WTC11 (cell line): Measurements from ENCODE around the gene NTMT1. TPM values are rescaled to one million over a fixed set of nuclear protein-coding genes. Genes with fewer than 3 reads are reported as not detected.
A peak's percentile ranks its signal among the peaks of the same experiment; 100 is the strongest.

Source experiments
- ATAC-seq: fragments of 200-7000 bp; cut with Tn5 transposase; 2 replicates; pipeline ENCODE4 v1.10.0; 2021; ENCODE audit warnings: mild to moderate bottlenecking, moderate library complexity
- CTCF ChIA-PET: fragments of 300-600 bp; sonication (Branson Sonifier 250); formaldehyde crosslinking; loops from one replicate; lab custom pipeline; 2021; ENCODE audit warnings: antibody characterized with exemption; lab: Charles Lee
- POLR2A ChIA-PET: fragments of 350-600 bp; sonication (Branson Sonifier 250); formaldehyde crosslinking; loops from one replicate; lab custom pipeline; 2021; ENCODE audit warnings: antibody characterized with exemption; lab: Charles Lee
- DNase-seq: peaks from one replicate; pipeline ENCODE4 v3.0.0; 2021; ENCODE audit warnings: low spot score
- H3K27ac Mint-ChIP-seq: 2 replicates; pipeline ENCODE4 v1.8.0; 2021; ENCODE audit warnings: mixed read lengths
- H3K27me3 Mint-ChIP-seq: 2 replicates; pipeline ENCODE4 v1.8.0; 2021; ENCODE audit warnings: low read depth, mild to moderate bottlenecking, moderate library complexity, mixed read lengths
- H3K36me3 Mint-ChIP-seq: 2 replicates; pipeline ENCODE4 v1.8.0; 2021; ENCODE audit warnings: mixed read lengths
- H3K4me1 Mint-ChIP-seq: 2 replicates; pipeline ENCODE4 v1.8.0; 2022; ENCODE audit warnings: mixed read lengths
- H3K4me3 Mint-ChIP-seq: 2 replicates; pipeline ENCODE4 v1.8.0; 2021; ENCODE audit warnings: mild to moderate bottlenecking, moderate library complexity, mixed read lengths
- H3K9me3 Mint-ChIP-seq: 2 replicates; pipeline ENCODE4 v1.8.0; 2021; ENCODE audit warnings: mixed read lengths
- ATF1 ChIP-seq: sonication (generic); formaldehyde crosslinking; IDR thresholded peaks from 2 replicates; pipeline ENCODE4 v1.8.1; 2023; ENCODE audit warnings: mild to moderate bottlenecking, moderate library complexity, missing genetic modification reagents
- ESRRA ChIP-seq: sonication (generic); formaldehyde crosslinking; IDR thresholded peaks from 2 replicates; pipeline ENCODE4 v1.8.1; 2022; ENCODE audit warnings: mild to moderate bottlenecking, missing genetic modification reagents, borderline replicate concordance
- FOXP1 ChIP-seq: sonication (generic); formaldehyde crosslinking; IDR thresholded peaks from 2 replicates; pipeline ENCODE4 v1.8.0; 2022; ENCODE audit warnings: missing genetic modification reagents, mild to moderate bottlenecking, moderate library complexity, borderline replicate concordance
- GABPB1 ChIP-seq: sonication (generic); formaldehyde crosslinking; IDR thresholded peaks from 2 replicates; pipeline ENCODE4 v1.8.1; 2023; ENCODE audit warnings: mild to moderate bottlenecking, missing genetic modification reagents
- NFATC4 ChIP-seq: fragments of 250-450 bp; sonication (Bioruptor Pico); IDR thresholded peaks from 2 replicates; pipeline ENCODE4 v1.9.0; 2021; ENCODE audit warnings: mild to moderate bottlenecking
- ZNF423 ChIP-seq: fragments of 250-450 bp; sonication (Bioruptor Pico); IDR thresholded peaks from 2 replicates; pipeline ENCODE4 v2.1.2; 2022; ENCODE audit warnings: mild to moderate bottlenecking, moderate library complexity
- total RNA-seq: library from RNA; stranded (reverse); gene quantifications from 3 replicates; pipeline ENCODE4 v1.2.3, GENCODE V29; 2021
- TF ChIP-seq, protein P1 (sequence below): sonication (generic); formaldehyde crosslinking; IDR thresholded peaks from 2 replicates; pipeline ENCODE4 v1.8.1; 2022; ENCODE audit warnings: low read depth, missing genetic modification reagents, borderline replicate concordance
- TF ChIP-seq, protein P2 (sequence below): sonication (generic); formaldehyde crosslinking; conservative IDR thresholded peaks from 2 replicates; pipeline ENCODE4 v1.8.1; 2023; ENCODE audit warnings: mild to moderate bottlenecking, low read depth, missing genetic modification reagents, moderate library complexity
- TF ChIP-seq, protein P3 (sequence below): sonication (generic); formaldehyde crosslinking; IDR thresholded peaks from 2 replicates; pipeline ENCODE4 v1.8.1; 2023; ENCODE audit warnings: mild to moderate bottlenecking, missing genetic modification reagents, moderate library complexity
- TF ChIP-seq, protein P4 (sequence below): sonication (generic); formaldehyde crosslinking; IDR thresholded peaks from 2 replicates; pipeline ENCODE4 v1.8.0; 2023; ENCODE audit warnings: mild to moderate bottlenecking, missing genetic modification reagents
- TF ChIP-seq, protein P5 (sequence below): sonication (generic); formaldehyde crosslinking; IDR thresholded peaks from 2 replicates; pipeline ENCODE4 v1.8.0; 2022; ENCODE audit warnings: mild to moderate bottlenecking, missing genetic modification reagents
- TF ChIP-seq, protein P6 (sequence below): sonication (generic); formaldehyde crosslinking; IDR thresholded peaks from 2 replicates; pipeline ENCODE4 v1.8.0; 2022; ENCODE audit warnings: mild to moderate bottlenecking, missing genetic modification reagents

The NTMT1 gene
- total RNA-seq, 1 experiment from 2014 or later, result 71.1 TPM

DNA sequence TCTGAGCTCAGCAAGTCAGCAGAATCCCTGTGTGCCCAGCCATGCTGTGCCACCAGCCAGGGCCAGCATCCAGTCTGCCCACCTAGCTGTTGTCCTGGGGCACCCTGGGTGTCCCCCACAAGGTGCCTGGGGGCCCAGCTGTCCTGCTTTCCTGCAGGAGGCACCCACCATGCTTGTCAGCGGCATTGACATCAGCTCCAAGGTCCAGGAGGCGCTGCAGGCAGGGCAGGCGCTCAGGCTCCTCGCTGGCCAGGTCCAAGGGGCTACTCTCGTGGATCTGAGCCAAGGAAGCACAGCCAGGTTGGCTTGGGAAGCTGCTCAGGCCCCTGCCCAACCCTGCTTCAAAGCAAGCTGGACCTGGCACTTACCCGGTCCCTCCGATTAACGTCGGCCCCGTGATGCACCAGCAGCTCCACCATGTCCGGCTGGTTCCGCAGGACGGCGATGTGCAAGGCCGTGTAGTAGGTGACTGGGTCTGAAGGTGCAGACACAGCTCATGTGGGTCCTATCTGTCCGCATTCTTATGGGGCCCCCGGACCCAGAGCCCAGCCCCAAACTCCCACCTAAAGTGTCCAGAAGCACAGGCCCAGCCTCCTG is 13.2 kb downstream of the NTMT1 start (continued):
- TF ChIP-seq, protein P1, sequence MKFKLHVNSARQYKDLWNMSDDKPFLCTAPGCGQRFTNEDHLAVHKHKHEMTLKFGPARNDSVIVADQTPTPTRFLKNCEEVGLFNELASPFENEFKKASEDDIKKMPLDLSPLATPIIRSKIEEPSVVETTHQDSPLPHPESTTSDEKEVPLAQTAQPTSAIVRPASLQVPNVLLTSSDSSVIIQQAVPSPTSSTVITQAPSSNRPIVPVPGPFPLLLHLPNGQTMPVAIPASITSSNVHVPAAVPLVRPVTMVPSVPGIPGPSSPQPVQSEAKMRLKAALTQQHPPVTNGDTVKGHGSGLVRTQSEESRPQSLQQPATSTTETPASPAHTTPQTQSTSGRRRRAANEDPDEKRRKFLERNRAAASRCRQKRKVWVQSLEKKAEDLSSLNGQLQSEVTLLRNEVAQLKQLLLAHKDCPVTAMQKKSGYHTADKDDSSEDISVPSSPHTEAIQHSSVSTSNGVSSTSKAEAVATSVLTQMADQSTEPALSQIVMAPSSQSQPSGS (CRISPR knock-in tag), result no peak
- TF ChIP-seq ATF1 (CRISPR knock-in tag) (no peak), ZNF423 (no peak), NFATC4 (CRISPR knock-in tag) (no peak)
- TF ChIP-seq, protein P2, sequence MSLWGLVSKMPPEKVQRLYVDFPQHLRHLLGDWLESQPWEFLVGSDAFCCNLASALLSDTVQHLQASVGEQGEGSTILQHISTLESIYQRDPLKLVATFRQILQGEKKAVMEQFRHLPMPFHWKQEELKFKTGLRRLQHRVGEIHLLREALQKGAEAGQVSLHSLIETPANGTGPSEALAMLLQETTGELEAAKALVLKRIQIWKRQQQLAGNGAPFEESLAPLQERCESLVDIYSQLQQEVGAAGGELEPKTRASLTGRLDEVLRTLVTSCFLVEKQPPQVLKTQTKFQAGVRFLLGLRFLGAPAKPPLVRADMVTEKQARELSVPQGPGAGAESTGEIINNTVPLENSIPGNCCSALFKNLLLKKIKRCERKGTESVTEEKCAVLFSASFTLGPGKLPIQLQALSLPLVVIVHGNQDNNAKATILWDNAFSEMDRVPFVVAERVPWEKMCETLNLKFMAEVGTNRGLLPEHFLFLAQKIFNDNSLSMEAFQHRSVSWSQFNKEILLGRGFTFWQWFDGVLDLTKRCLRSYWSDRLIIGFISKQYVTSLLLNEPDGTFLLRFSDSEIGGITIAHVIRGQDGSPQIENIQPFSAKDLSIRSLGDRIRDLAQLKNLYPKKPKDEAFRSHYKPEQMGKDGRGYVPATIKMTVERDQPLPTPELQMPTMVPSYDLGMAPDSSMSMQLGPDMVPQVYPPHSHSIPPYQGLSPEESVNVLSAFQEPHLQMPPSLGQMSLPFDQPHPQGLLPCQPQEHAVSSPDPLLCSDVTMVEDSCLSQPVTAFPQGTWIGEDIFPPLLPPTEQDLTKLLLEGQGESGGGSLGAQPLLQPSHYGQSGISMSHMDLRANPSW (CRISPR knock-in tag), result no peak
- TF ChIP-seq, protein P3, sequence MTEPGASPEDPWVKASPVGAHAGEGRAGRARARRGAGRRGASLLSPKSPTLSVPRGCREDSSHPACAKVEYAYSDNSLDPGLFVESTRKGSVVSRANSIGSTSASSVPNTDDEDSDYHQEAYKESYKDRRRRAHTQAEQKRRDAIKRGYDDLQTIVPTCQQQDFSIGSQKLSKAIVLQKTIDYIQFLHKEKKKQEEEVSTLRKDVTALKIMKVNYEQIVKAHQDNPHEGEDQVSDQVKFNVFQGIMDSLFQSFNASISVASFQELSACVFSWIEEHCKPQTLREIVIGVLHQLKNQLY, result no peak

DNA sequence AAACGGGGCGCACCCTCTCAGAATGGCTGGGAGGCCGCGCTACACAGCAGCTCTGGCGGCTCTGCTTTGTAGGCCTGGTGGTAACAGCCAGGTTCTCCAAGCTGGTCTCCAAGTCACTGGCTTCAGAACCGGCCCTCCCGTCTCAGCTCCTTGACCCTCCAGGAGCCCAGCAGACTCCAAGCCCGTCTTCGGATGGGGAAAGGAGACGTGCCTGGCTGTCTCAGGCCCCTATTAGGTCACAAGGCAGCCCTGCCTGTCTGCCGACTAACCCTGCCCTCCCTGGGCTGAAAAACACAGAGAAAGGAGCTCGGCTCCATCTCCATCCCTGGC is 13.8 kb downstream of the NTMT1 start:
- TF ChIP-seq FOXP1 (no peak), GABPB1 (CRISPR knock-in tag) (no peak), ESRRA (CRISPR knock-in tag) (no peak)
- TF ChIP-seq, protein P4, sequence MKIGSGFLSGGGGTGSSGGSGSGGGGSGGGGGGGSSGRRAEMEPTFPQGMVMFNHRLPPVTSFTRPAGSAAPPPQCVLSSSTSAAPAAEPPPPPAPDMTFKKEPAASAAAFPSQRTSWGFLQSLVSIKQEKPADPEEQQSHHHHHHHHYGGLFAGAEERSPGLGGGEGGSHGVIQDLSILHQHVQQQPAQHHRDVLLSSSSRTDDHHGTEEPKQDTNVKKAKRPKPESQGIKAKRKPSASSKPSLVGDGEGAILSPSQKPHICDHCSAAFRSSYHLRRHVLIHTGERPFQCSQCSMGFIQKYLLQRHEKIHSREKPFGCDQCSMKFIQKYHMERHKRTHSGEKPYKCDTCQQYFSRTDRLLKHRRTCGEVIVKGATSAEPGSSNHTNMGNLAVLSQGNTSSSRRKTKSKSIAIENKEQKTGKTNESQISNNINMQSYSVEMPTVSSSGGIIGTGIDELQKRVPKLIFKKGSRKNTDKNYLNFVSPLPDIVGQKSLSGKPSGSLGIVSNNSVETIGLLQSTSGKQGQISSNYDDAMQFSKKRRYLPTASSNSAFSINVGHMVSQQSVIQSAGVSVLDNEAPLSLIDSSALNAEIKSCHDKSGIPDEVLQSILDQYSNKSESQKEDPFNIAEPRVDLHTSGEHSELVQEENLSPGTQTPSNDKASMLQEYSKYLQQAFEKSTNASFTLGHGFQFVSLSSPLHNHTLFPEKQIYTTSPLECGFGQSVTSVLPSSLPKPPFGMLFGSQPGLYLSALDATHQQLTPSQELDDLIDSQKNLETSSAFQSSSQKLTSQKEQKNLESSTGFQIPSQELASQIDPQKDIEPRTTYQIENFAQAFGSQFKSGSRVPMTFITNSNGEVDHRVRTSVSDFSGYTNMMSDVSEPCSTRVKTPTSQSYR, result no peak
- TF ChIP-seq, protein P5, sequence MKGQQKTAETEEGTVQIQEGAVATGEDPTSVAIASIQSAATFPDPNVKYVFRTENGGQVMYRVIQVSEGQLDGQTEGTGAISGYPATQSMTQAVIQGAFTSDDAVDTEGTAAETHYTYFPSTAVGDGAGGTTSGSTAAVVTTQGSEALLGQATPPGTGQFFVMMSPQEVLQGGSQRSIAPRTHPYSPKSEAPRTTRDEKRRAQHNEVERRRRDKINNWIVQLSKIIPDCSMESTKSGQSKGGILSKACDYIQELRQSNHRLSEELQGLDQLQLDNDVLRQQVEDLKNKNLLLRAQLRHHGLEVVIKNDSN, result no peak
- TF ChIP-seq, protein P2 (CRISPR knock-in tag), result no peak
- TF ChIP-seq, protein P6, sequence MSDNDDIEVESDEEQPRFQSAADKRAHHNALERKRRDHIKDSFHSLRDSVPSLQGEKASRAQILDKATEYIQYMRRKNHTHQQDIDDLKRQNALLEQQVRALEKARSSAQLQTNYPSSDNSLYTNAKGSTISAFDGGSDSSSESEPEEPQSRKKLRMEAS, result no peak
- peaks cover 14% of the 10 kb centered on the region for H3K4me1 Mint-ChIP-seq
- DNase-seq, result no peak
- ChIA-PET POLR2A (interaction anchor here (0.5 kb wide), 1 partner anchor 629 kb away, joined by 3 read pairs; no protein-coding TSS in a partner anchor), CTCF (interaction anchor here (1.1 to 3.4 kb wide), 7 partner anchors 10 to 508 kb away, joined by 3 to 24 read pairs (median 6); partner anchors contain the start of gene NTMT1)
- H3K36me3 Mint-ChIP-seq, result peaks cover 14% of the 10 kb centered on the region
- no peaks in the 10 kb centered on the region; the same call in 1 of the 2 replicates for H3K27me3 Mint-ChIP-seq
- no peak for ATAC-seq
- no peak overlapping the region for H3K27ac Mint-ChIP-seq
- H3K4me3 Mint-ChIP-seq, result peak overlapping the region; percentile 79
- no peaks in the 10 kb centered on the region for H3K9me3 Mint-ChIP-seq
